HepG2 (cell line): ENCODE results near the gene NEK6. TPM values are rescaled to one million over a fixed set of nuclear protein-coding genes. Genes with fewer than 3 reads are reported as not detected.

Experiments
- FOXM1 ChIP-seq: sonication (generic); formaldehyde crosslinking; IDR thresholded peaks from 2 replicates; pipeline ENCODE4 v1.5.0; 2020; ENCODE audit warnings: missing genetic modification reagents
- GFI1 ChIP-seq: sonication (generic); formaldehyde crosslinking; IDR thresholded peaks from 2 replicates; pipeline ENCODE4 v1.5.0; 2020; ENCODE audit warnings: missing genetic modification reagents, mild to moderate bottlenecking, borderline replicate concordance
- KLF11 ChIP-seq: IDR thresholded peaks from 2 replicates; pipeline ENCODE4 v1.6.1; 2016; ENCODE audit warnings: missing compliant biosample characterization
- NFIB ChIP-seq: sonication (generic); formaldehyde crosslinking; IDR thresholded peaks from 2 replicates; pipeline ENCODE4 v1.9.0; 2021; ENCODE audit warnings: missing genetic modification reagents, mild to moderate bottlenecking, borderline replicate concordance
- PHF5A ChIP-seq: IDR thresholded peaks from one replicate; pipeline ENCODE4 v1.6.1; 2018; ENCODE audit warnings: low read depth, missing genetic modification reagents; ENCODE audit not compliant: unreplicated experiment
- SIN3B ChIP-seq: fragments of 150-350 bp; IDR thresholded peaks from 2 replicates; pipeline ENCODE4 v1.6.1; 2014; ENCODE audit warnings: low read length
- SPEN ChIP-seq: sonication (generic); formaldehyde crosslinking; IDR thresholded peaks from 2 replicates; pipeline ENCODE4 v1.5.1; 2020; ENCODE audit warnings: low read depth, mild to moderate bottlenecking, missing genetic modification reagents
- ZBTB8A ChIP-seq: sonication (generic); formaldehyde crosslinking; IDR thresholded peaks from 2 replicates; pipeline ENCODE4 v1.4.0; 2020; ENCODE audit warnings: mild to moderate bottlenecking, low read depth, missing genetic modification reagents, borderline replicate concordance
- ZFP36L1 ChIP-seq: sonication (generic); formaldehyde crosslinking; IDR thresholded peaks from 2 replicates; pipeline ENCODE4 v1.8.0; 2022; ENCODE audit warnings: mild to moderate bottlenecking, missing genetic modification reagents, moderate library complexity
- ZNF12 ChIP-seq: sonication (generic); formaldehyde crosslinking; IDR thresholded peaks from 2 replicates; pipeline ENCODE4 v1.5.0; 2020; ENCODE audit warnings: missing genetic modification reagents
- ZNF138 ChIP-seq: sonication (generic); formaldehyde crosslinking; IDR thresholded peaks from 2 replicates; pipeline ENCODE4 v1.5.0; 2020; ENCODE audit warnings: mild to moderate bottlenecking, low read depth, missing genetic modification reagents
- ZNF430 ChIP-seq: sonication (generic); formaldehyde crosslinking; IDR thresholded peaks from 2 replicates; pipeline ENCODE4 v1.9.0; 2021; ENCODE audit warnings: mild to moderate bottlenecking, missing genetic modification reagents
- ZNF570 ChIP-seq: sonication (generic); formaldehyde crosslinking; IDR thresholded peaks from 2 replicates; pipeline ENCODE4 v1.4.0; 2020; ENCODE audit warnings: mild to moderate bottlenecking, missing genetic modification reagents, borderline replicate concordance
- ZNF713 ChIP-seq: sonication (generic); formaldehyde crosslinking; IDR thresholded peaks from 2 replicates; pipeline ENCODE4 v1.4.0; 2020; ENCODE audit warnings: mild to moderate bottlenecking, missing genetic modification reagents
- ZNF737 ChIP-seq: sonication (generic); formaldehyde crosslinking; IDR thresholded peaks from 2 replicates; pipeline ENCODE4 v1.5.0; 2020; ENCODE audit warnings: missing genetic modification reagents, mild to moderate bottlenecking, borderline replicate concordance
- ZNF777 ChIP-seq: sonication (generic); formaldehyde crosslinking; IDR thresholded peaks from 2 replicates; pipeline ENCODE4 v1.4.0; 2020; ENCODE audit warnings: missing genetic modification reagents
- ZNF839 ChIP-seq: sonication (generic); formaldehyde crosslinking; IDR thresholded peaks from 2 replicates; pipeline ENCODE4 v1.4.0; 2020; ENCODE audit warnings: missing genetic modification reagents, mild to moderate bottlenecking, borderline replicate concordance
- ZNF841 ChIP-seq: sonication (generic); formaldehyde crosslinking; IDR thresholded peaks from 2 replicates; pipeline ENCODE4 v1.8.1; 2023; ENCODE audit warnings: missing genetic modification reagents, borderline replicate concordance
- ZNF879 ChIP-seq: sonication (generic); formaldehyde crosslinking; IDR thresholded peaks from 2 replicates; pipeline ENCODE4 v1.8.1; 2023; ENCODE audit warnings: missing genetic modification reagents
- polyA plus RNA-seq, 8 experiments: library from polyadenylated mRNA; depleted of rRNA in 3 of 8; stranded (reverse) in 7 of 8; unstranded in 1 of 8; fragments of >200 nt; fragmentation: Illumina TruSeq in 4 of 8; extraction: Trizol in 4 of 8; gene quantifications; 2 replicates each; pipeline versions ENCODE4 v1.2.1 to v1.2.3, GENCODE V29; 2011 to 2016; ENCODE audit warnings: low read depth in 4 of 8, missing spikeins in 1 of 8, mixed read lengths in 1 of 8; ENCODE audit not compliant: insufficient read depth in 1 of 8
- total RNA-seq, 5 experiments: library from RNA; depleted of rRNA; stranded (reverse); fragments of >200 nt; fragmentation: Illumina TruSeq; extraction: Trizol; gene quantifications; 2 replicates each; pipeline ENCODE4 v1.2.3, GENCODE V29; 2016; ENCODE audit warnings: low read depth in 1 of 5
- TF ChIP-seq, protein P1 (sequence below): sonication (generic); formaldehyde crosslinking; IDR thresholded peaks from 2 replicates; pipeline ENCODE4 v1.4.0; 2020; ENCODE audit warnings: mild to moderate bottlenecking, missing genetic modification reagents
- TF ChIP-seq, protein P2 (sequence below): sonication (generic); IDR thresholded peaks from 2 replicates; pipeline ENCODE4 v1.6.1; 2016; ENCODE audit warnings: low read depth, borderline replicate concordance
- TF ChIP-seq, protein P3 (sequence below): sonication (generic); formaldehyde crosslinking; IDR thresholded peaks from 2 replicates; pipeline ENCODE4 v1.4.0; 2020; ENCODE audit warnings: low read depth, mild to moderate bottlenecking, missing genetic modification reagents
- TF ChIP-seq, protein P4 (sequence below): sonication (generic); formaldehyde crosslinking; IDR thresholded peaks from 2 replicates; pipeline ENCODE4 v1.5.0; 2020; ENCODE audit warnings: mild to moderate bottlenecking, missing genetic modification reagents

The NEK6 gene
- total and polyA plus RNA-seq, 2 of the 13 experiments (the other 11 are each of a cell fraction or from before 2014, with no cell fraction given) = 30.4 to 119 TPM

DNA sequence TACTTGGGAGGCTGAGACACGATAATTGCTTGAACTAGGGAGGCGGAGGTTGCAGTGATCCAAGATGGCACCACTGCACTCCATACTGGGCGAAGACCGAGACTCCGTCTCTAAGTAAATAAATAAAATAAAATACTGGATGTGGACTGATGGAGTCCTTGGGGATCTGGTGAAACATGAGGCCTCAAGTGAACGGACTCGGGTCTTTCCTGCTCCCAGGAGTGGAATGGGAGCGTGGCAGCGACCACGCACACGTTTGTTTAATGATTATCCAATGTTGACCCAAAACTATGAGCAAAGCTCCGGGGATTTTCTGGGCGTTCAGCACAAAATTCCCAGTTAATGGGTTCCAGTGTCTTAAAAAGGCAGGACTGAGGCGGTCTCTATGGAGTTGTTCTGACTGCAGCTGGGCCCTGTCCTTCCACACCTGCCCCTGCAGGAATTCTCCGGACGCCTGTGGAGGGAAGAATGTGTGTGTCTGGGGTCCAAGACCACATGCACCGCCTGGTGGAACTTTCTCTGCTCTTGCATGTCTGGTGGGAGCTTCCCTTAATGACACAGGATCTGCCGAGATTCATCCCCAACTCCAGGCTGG, 26.6 kb downstream of the NEK6 start (continued):
- no peak for TF ChIP-seq GFI1 (CRISPR knock-in tag)
- TF ChIP-seq ZNF777 (CRISPR knock-in tag) = no peak
- no peak for TF ChIP-seq ZNF839
- no peak for TF ChIP-seq ZNF12 (CRISPR knock-in tag)
- no peak for TF ChIP-seq SIN3B
- TF ChIP-seq, protein P1, sequence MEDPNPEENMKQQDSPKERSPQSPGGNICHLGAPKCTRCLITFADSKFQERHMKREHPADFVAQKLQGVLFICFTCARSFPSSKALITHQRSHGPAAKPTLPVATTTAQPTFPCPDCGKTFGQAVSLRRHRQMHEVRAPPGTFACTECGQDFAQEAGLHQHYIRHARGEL (CRISPR knock-in tag) = no peak
- no peak for TF ChIP-seq ZNF713 (CRISPR knock-in tag)
- no peak; the same call in 1 of the 2 replicates for TF ChIP-seq ZNF430 (CRISPR knock-in tag)
- no peak for TF ChIP-seq FOXM1 (CRISPR knock-in tag)
- no peak for TF ChIP-seq ZBTB8A (CRISPR knock-in tag)
- no peak for TF ChIP-seq ZNF737 (CRISPR knock-in tag)
- TF ChIP-seq ZNF841 (CRISPR knock-in tag) = no peak
- TF ChIP-seq SPEN (CRISPR knock-in tag) = no peak
- TF ChIP-seq, protein P2, sequence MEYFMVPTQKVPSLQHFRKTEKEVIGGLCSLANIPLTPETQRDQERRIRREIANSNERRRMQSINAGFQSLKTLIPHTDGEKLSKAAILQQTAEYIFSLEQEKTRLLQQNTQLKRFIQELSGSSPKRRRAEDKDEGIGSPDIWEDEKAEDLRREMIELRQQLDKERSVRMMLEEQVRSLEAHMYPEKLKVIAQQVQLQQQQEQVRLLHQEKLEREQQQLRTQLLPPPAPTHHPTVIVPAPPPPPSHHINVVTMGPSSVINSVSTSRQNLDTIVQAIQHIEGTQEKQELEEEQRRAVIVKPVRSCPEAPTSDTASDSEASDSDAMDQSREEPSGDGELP = peak; percentile 39; the same call in 1 of the 2 replicates
- TF ChIP-seq, protein P3, sequence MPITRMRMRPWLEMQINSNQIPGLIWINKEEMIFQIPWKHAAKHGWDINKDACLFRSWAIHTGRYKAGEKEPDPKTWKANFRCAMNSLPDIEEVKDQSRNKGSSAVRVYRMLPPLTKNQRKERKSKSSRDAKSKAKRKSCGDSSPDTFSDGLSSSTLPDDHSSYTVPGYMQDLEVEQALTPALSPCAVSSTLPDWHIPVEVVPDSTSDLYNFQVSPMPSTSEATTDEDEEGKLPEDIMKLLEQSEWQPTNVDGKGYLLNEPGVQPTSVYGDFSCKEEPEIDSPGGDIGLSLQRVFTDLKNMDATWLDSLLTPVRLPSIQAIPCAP = no peak
- no peak for TF ChIP-seq ZFP36L1 (CRISPR knock-in tag)
- no peak for TF ChIP-seq ZNF138 (CRISPR knock-in tag)
- TF ChIP-seq ZNF570 (CRISPR knock-in tag) = no peak
- TF ChIP-seq, protein P4, sequence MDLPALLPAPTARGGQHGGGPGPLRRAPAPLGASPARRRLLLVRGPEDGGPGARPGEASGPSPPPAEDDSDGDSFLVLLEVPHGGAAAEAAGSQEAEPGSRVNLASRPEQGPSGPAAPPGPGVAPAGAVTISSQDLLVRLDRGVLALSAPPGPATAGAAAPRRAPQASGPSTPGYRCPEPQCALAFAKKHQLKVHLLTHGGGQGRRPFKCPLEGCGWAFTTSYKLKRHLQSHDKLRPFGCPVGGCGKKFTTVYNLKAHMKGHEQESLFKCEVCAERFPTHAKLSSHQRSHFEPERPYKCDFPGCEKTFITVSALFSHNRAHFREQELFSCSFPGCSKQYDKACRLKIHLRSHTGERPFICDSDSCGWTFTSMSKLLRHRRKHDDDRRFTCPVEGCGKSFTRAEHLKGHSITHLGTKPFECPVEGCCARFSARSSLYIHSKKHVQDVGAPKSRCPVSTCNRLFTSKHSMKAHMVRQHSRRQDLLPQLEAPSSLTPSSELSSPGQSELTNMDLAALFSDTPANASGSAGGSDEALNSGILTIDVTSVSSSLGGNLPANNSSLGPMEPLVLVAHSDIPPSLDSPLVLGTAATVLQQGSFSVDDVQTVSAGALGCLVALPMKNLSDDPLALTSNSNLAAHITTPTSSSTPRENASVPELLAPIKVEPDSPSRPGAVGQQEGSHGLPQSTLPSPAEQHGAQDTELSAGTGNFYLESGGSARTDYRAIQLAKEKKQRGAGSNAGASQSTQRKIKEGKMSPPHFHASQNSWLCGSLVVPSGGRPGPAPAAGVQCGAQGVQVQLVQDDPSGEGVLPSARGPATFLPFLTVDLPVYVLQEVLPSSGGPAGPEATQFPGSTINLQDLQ (CRISPR knock-in tag) = no peak
- no peak for TF ChIP-seq PHF5A (CRISPR knock-in tag)
- TF ChIP-seq NFIB (CRISPR knock-in tag) = no peak
- no peak for TF ChIP-seq KLF11 (CRISPR knock-in tag)
- TF ChIP-seq ZNF879 (CRISPR knock-in tag) = no peak
